AG10803 (cell line): Measurements from ENCODE around the gene HOXD11.
A peak's percentile ranks its signal among the peaks of the same experiment; 100 is the strongest.

Experiments used
- DNase-seq: peaks from one replicate; pipeline ENCODE4 v3.0.0; 2010; ENCODE audit warnings: low read depth
- H3K4me3 ChIP-seq: 2 replicates; pipeline ENCODE4 v1.5.1; 2011; ENCODE audit warnings: mild to moderate bottlenecking, low read length, control low read depth
- TF ChIP-seq, protein P1 (sequence below): conservative IDR thresholded peaks from 2 replicates; pipeline ENCODE4 v1.5.1; 2011; ENCODE audit warnings: mild to moderate bottlenecking, low read length, control low read depth, inconsistent platforms

Gene HOXD11

DNA sequence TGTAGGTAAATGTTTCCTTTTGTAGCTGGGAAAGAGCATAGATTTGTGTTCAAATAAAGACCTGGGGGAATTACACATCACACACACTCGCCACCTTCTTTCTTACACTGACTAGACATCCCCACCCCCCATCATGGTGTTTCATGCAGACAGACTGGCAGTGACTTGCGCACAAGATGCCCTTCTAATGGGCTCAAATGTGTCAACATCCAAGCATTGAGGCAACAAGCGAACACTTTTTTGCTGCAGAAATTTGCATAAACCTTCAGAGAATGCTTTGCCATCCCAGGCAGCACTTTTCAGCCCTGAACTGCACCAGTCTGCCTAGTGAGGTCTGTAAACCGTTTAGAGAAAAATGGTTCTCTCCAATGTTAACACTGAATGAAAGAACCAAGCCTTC, 27.0 kb downstream of the HOXD11 start:
- TF ChIP-seq, protein P1, sequence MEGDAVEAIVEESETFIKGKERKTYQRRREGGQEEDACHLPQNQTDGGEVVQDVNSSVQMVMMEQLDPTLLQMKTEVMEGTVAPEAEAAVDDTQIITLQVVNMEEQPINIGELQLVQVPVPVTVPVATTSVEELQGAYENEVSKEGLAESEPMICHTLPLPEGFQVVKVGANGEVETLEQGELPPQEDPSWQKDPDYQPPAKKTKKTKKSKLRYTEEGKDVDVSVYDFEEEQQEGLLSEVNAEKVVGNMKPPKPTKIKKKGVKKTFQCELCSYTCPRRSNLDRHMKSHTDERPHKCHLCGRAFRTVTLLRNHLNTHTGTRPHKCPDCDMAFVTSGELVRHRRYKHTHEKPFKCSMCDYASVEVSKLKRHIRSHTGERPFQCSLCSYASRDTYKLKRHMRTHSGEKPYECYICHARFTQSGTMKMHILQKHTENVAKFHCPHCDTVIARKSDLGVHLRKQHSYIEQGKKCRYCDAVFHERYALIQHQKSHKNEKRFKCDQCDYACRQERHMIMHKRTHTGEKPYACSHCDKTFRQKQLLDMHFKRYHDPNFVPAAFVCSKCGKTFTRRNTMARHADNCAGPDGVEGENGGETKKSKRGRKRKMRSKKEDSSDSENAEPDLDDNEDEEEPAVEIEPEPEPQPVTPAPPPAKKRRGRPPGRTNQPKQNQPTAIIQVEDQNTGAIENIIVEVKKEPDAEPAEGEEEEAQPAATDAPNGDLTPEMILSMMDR, result no peak

GRCh38 chr2:176135035-176135440, 28.0 kb downstream of the HOXD11 start:
- H3K4me3 ChIP-seq, result peak overlapping the region; percentile 80
- peak; percentile 74 for DNase-seq
- TF ChIP-seq, protein P1, result peak; percentile 36; the same call in 1 of the 2 replicates

More for the DNA sequence above, 27.0 kb downstream of the HOXD11 start:
- no peak overlapping the region for H3K4me3 ChIP-seq
- no peak for DNase-seq

DNA sequence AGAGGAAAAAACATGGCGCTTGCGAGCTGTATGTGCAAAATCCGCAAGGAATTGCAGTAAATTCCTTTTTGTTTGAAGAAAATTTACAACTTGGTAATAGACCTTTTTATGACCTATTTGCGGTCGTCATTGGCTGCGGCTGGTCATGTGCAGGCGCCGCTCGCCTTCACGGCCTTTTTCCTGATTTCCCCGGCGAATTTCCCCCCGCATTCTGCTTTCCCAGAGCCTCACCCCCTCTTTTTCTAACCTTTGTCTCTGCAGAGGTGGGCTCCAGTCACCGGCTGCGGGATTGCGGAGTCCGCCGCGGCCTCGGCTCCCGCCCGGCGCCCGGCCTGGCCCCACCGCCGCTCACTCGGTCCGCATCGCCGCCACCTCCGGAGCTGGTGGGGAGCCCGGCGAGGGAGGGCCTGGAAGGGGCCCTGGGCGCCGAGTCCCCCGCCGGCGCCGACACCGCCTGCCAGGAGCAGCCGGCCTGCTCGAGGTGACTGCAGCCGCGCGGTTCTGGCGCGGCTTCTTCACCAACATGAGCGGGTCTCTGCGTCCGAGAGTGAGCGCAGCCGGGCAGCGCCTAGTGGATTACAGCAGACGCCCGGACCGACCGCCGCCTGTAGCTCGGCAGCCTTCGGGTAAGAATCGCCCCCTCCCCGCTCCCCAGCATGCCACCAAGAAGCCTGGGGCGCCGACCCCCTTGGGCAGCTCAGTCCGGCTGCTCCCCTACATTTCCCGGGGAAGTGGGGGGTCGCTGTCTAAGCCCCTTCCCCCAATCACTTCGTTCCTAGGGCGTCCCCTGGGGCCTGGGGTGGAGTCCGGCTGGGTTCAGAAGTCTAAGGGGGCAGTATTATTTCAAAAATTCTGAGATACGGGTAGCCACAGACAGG, 29.5 kb downstream of the HOXD11 start:
- peak; percentile 85 for DNase-seq
- TF ChIP-seq, protein P1, result no peak

GRCh38 chr2:176137252-176137580, 30.1 kb downstream of the HOXD11 start:
- TF ChIP-seq, protein P1, result no peak
- peak overlapping the region; percentile 80 for H3K4me3 ChIP-seq
- DNase-seq, result no peak

More for the DNA sequence above, 29.5 kb downstream of the HOXD11 start:
- H3K4me3 ChIP-seq, result peak overlapping the region; percentile 80

GRCh38 chr2:176137906-176138305, 30.8 kb downstream of the HOXD11 start:
- TF ChIP-seq, protein P1, result no peak
- peak overlapping the region; percentile 80 for H3K4me3 ChIP-seq
- peak; percentile 58 for DNase-seq

DNA sequence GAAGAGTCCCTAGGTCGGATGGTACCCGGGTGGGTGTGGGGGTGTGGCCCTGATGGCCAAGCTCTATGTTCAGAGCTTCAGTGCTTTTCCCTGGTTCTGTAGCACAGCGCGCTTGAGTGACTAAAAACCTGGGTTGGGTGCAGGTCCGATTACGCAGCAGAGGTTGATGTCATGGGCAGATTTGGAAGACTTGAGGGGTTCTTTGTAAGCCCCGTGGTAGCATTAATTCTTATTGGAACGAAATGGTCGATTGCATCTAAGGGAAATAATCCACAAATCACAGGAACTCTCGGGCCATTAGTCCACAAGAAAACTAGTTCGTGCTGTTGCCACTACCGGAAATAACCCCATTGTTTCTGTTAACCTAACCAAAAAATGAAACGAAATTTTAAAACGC, 31.4 kb downstream of the HOXD11 start:
- H3K4me3 ChIP-seq, result peak overlapping the region; percentile 80
- TF ChIP-seq, protein P1, result no peak

GRCh38 chr2:176138923-176139660, 32.0 kb downstream of the HOXD11 start:
- TF ChIP-seq, protein P1, result no peak
- H3K4me3 ChIP-seq, result peak overlapping the region; percentile 80
- peak; percentile 63 for DNase-seq

More for the DNA sequence above, 31.4 kb downstream of the HOXD11 start:
- DNase-seq, result peak; percentile 36
